B cell (primary cell): Measurements from ENCODE around the gene CCL25. TPM values are rescaled to one million over a fixed set of nuclear protein-coding genes. Genes with fewer than 3 reads are reported as not detected.

Experiments
- ATAC-seq: fragments of 200-7000 bp; cut with Tn5 transposase; one replicate; pipeline ENCODE4 v1.10.0; 2021; ENCODE audit warnings: low read depth, mild to moderate bottlenecking, moderate number of reproducible peaks, moderate library complexity
- CTCF ChIA-PET: fragments of 350-600 bp; sonication (Branson Sonifier 250); formaldehyde crosslinking; loops from one replicate; lab custom pipeline; 2021; ENCODE audit warnings: antibody characterized with exemption, inconsistent platforms; lab: Charles Lee
- POLR2A ChIA-PET: fragments of 350-600 bp; sonication (Branson Sonifier 250); formaldehyde crosslinking; loops from one replicate; lab custom pipeline; 2021; ENCODE audit warnings: antibody characterized with exemption; lab: Charles Lee
- DNase-seq: peaks from one replicate; pipeline ENCODE4 v3.0.0; 2013
- H2AFZ ChIP-seq: 2 replicates; pipeline ENCODE4 v1.6.1; 2012; ENCODE audit warnings: mild to moderate bottlenecking, low read depth, low read length; ENCODE audit not compliant: insufficient read depth, poor library complexity, severe bottlenecking
- H3K27ac ChIP-seq, 2 donors: 1 replicate in 1 of 2; 2 replicates in 1 of 2; pipeline ENCODE4 v1.5.1; 2012 to 2013; ENCODE audit warnings: low read length in 2 of 2, mild to moderate bottlenecking in 2 of 2, moderate library complexity in 1 of 2
- H3K27me3 ChIP-seq, 4 experiments: fragments of 200-600 bp in 1 of 4; sonication (generic) in 1 of 4; replicated peaks in 1 of 4; 1 replicate in 2 of 4; 2 replicates in 2 of 4; pipeline versions ENCODE4 v1.6.1 to v1.7.0; 2013 to 2016; ENCODE audit warnings: low read length in 3 of 4, mild to moderate bottlenecking in 2 of 4, mixed read lengths in 1 of 4, moderate library complexity in 1 of 4; ENCODE audit not compliant: insufficient read depth in 4 of 4, control insufficient read depth in 3 of 4; ENCODE audit errors: control extremely low read depth in 1 of 4
- H3K36me3 ChIP-seq, 2 experiments: replicated peaks in 1 of 2; 1 replicate in 1 of 2; 2 replicates in 1 of 2; pipeline versions ENCODE4 v1.6.1 to v1.7.1; 2013; ENCODE audit warnings: low read length in 1 of 2; ENCODE audit not compliant: insufficient read depth in 2 of 2, control insufficient read depth in 1 of 2; ENCODE audit errors: control extremely low read depth in 1 of 2, extremely low read depth in 1 of 2
- H3K4me1 ChIP-seq, 2 donors: fragments of 200-600 bp in 1 of 2; sonication (generic) in 1 of 2; 1 replicate in 1 of 2; 2 replicates in 1 of 2; pipeline versions ENCODE4 v1.5.1 to v1.6.1; 2013 to 2017; ENCODE audit warnings: low read length in 2 of 2; ENCODE audit not compliant: control insufficient read depth in 2 of 2, insufficient read depth in 2 of 2
- H3K4me2 ChIP-seq: replicated peaks from 2 replicates; pipeline ENCODE3; 2012; ENCODE audit warnings: mild to moderate bottlenecking, low read depth, low read length; ENCODE audit not compliant: poor library complexity, severe bottlenecking
- H3K4me3 ChIP-seq, 5 experiments: fragments of 200-600 bp in 1 of 5; sonication (generic) in 1 of 5; 1 replicate in 3 of 5; 2 replicates in 2 of 5; pipeline versions ENCODE4 v1.5.1 to v1.7.0; 2011 to 2016; ENCODE audit warnings: low read length in 4 of 5, mild to moderate bottlenecking in 4 of 5, low read depth in 2 of 5, control low read depth in 1 of 5, moderate library complexity in 1 of 5; ENCODE audit not compliant: insufficient read depth in 1 of 5; ENCODE audit errors: control extremely low read depth in 1 of 5, extremely low read depth in 1 of 5
- H3K79me2 ChIP-seq: fragments of 200-600 bp; sonication (generic); one replicate; pipeline ENCODE4 v1.6.0; 2016; ENCODE audit warnings: low read length; ENCODE audit not compliant: control insufficient read depth, insufficient read depth
- H3K9ac ChIP-seq: fragments of 200-600 bp; sonication (generic); 2 replicates; pipeline ENCODE4 v1.6.1; 2017; ENCODE audit warnings: mild to moderate bottlenecking, low read length, moderate library complexity
- H3K9me3 ChIP-seq, 3 donors: one replicate each; pipeline versions ENCODE4 v1.6.1 to v1.7.1; 2013; ENCODE audit warnings: low read length in 2 of 3; ENCODE audit not compliant: control insufficient read depth in 2 of 3, insufficient read depth in 1 of 3; ENCODE audit errors: control extremely low read depth in 1 of 3
- H4K20me1 ChIP-seq: 2 replicates; pipeline ENCODE4 v1.6.0; 2012; ENCODE audit warnings: mild to moderate bottlenecking, low read length; ENCODE audit not compliant: insufficient read depth, control insufficient read depth, poor library complexity, severe bottlenecking
- H3K27ac Mint-ChIP-seq: one replicate; pipeline ENCODE4 v1.8.0; 2021; ENCODE audit warnings: mixed read lengths
- H3K27me3 Mint-ChIP-seq: one replicate; pipeline ENCODE4 v1.8.0; 2021; ENCODE audit warnings: mixed read lengths
- H3K4me1 Mint-ChIP-seq: one replicate; pipeline ENCODE4 v1.8.0; 2021; ENCODE audit warnings: mixed read lengths
- H3K4me3 Mint-ChIP-seq: one replicate; pipeline ENCODE4 v1.8.0; 2021; ENCODE audit warnings: mixed read lengths
- H3K9me3 Mint-ChIP-seq: one replicate; pipeline ENCODE4 v1.8.0; 2022; ENCODE audit warnings: mixed read lengths; ENCODE audit not compliant: insufficient read depth
- CTCF ChIP-seq: fragments of 200-600 bp; IDR thresholded peaks from one replicate; pipeline ENCODE4 v1.8.0; 2022; ENCODE audit warnings: antibody characterized with exemption, mild to moderate bottlenecking
- EZH2 ChIP-seq: IDR thresholded peaks from 2 replicates; pipeline ENCODE4 v1.6.1; 2012; ENCODE audit warnings: borderline replicate concordance, low read depth, mild to moderate bottlenecking, moderate library complexity, low read length; ENCODE audit not compliant: insufficient read depth, poor library complexity, severe bottlenecking
- WGBS: methylation state at CpG from one replicate; pipeline ENCODE4 v1.1.5; 2013; ENCODE audit warnings: missing lambda C conversion rate; ENCODE audit not compliant: insufficient coverage; 5-methylcytosine and 5-hydroxymethylcytosine counted together
- intact Hi-C: fragments of 100-400 bp; cut with micrococcal nuclease; formaldehyde crosslinking; loops from one replicate; pipeline ENCODE4 v1.10.0; 2022
- polyA plus RNA-seq: library from polyadenylated mRNA; depleted of rRNA; stranded (reverse); fragments of >200 nt; gene quantifications from 2 replicates; pipeline ENCODE4 v1.2.3, GENCODE V29; 2012
- total RNA-seq, 2 donors: library from RNA; stranded (reverse); fragments of 120-200 nt in 1 of 2; gene quantifications; 1 replicate in 1 of 2; 2 replicates in 1 of 2; pipeline versions ENCODE4 v1.2.3 to v1.2.4, GENCODE V29; 2013 to 2022

CCL25 gene
- total and polyA plus RNA-seq, 2 donors (not counting 1 experiment from before 2014, with no cell fraction given) = 0.28 TPM; not detected in 1

DNA sequence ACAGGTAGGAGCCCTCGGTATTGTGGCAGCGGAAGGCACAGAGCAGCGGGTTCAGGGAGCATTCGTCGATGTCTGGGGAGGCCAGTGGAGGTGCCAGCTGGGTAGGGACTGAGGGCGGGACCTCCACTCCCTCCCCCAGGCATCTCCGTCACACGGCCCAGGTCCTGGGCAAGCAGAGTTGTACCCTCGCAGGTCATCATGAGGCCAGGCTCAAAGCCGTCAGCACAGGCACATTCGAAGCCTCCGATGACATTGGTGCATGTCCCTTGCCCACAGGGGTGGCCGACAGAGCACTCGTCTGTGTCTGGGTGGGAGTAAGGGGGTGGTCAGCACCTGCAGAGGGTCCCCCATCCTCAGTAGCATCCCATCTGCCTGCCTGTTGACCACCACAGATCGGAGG, 35.3 kb downstream of the CCL25 start:
- Histone ChIP-seq H3K4me3 (no peak overlapping the region), H3K4me1 (no peaks in the 10 kb centered on the region), H3K9ac (no peak overlapping the region), H3K27ac (no peak overlapping the region), H3K9me3 (peaks cover 0 to 27% (median 0%) of the 10 kb centered on the region in 3 donors), H3K27me3 (no peaks in the 10 kb centered on the region), H3K4me2 (no peak overlapping the region), H3K79me2 (no peaks in the 10 kb centered on the region), H2AFZ (no peak overlapping the region), H3K36me3 (no peaks in the 10 kb centered on the region), H4K20me1 (no peaks in the 10 kb centered on the region)
- ChIA-PET POLR2A (no interaction called here), CTCF (no interaction called here)
- intact Hi-C loops = no loop called here
- 97% methylated on average over 13 of the region's 15 CpGs for WGBS
- Mint-ChIP-seq H3K27me3 (peaks cover 7% of the 10 kb centered on the region), H3K27ac (no peak overlapping the region), H3K9me3 (no peaks in the 10 kb centered on the region), H3K4me3 (no peak overlapping the region), H3K4me1 (no peaks in the 10 kb centered on the region)
- no peak for ATAC-seq
- TF ChIP-seq EZH2 (no peak), CTCF (no peak)
- DNase-seq = no peak

- no peaks in the 10 kb centered on the region for H3K9me3 Mint-ChIP-seq
- H3K79me2 ChIP-seq = no peaks in the 10 kb centered on the region
- H3K27me3 ChIP-seq = no peaks in the 10 kb centered on the region
- H3K4me3 Mint-ChIP-seq = no peak overlapping the region
- no peak overlapping the region for H3K27ac ChIP-seq
- no peak for ATAC-seq
- CTCF ChIA-PET = no interaction called here
- H3K4me3 ChIP-seq = no peak overlapping the region
- no peak overlapping the region for H3K27ac Mint-ChIP-seq
- H3K9ac ChIP-seq = no peak overlapping the region
- no peaks in the 10 kb centered on the region for H3K4me1 ChIP-seq
- H3K36me3 ChIP-seq = no peaks in the 10 kb centered on the region
- intact Hi-C loops = no loop called here
- WGBS = 82% methylated on average over 8 of the region's 8 CpGs
- POLR2A ChIA-PET = interaction anchor here (0.5 kb wide), 1 partner anchor 54 kb away, joined by 6 read pairs; no protein-coding TSS in a partner anchor
- no peak for DNase-seq
- H2AFZ ChIP-seq = no peak overlapping the region
- TF ChIP-seq EZH2 (no peak), CTCF (no peak)
- no peaks in the 10 kb centered on the region for H3K4me1 Mint-ChIP-seq
- peaks cover 3% of the 10 kb centered on the region for H3K27me3 Mint-ChIP-seq
- H3K4me2 ChIP-seq = no peak overlapping the region
- H3K9me3 ChIP-seq = peaks cover 0 to 33% (median 0%) of the 10 kb centered on the region in 3 donors
- no peaks in the 10 kb centered on the region for H4K20me1 ChIP-seq
Observed at GRCh38 chr19:8088752-8089663, 36.4 kb downstream of the CCL25 start.
